Stimulated activated CD8-positive, alpha-beta memory T cell treated with anti-CD3 and anti-CD28 coated beads, Interleukin-15, amount 100 ng/mL, for 48 hours (primary cell): Measurements from ENCODE around the gene SUPT3H.
"Not testable (repeated sequence)": the region's sequence is repeated elsewhere in the genome, so short reads cannot be mapped to it uniquely, and the experiment has no call there.

Experiments
- DNase-seq, 2 donors: peaks; one replicate each; pipeline ENCODE4 v3.0.0-alpha.2; 2020; ENCODE audit warnings: low read depth in 2 of 2

The SUPT3H gene

DNA sequence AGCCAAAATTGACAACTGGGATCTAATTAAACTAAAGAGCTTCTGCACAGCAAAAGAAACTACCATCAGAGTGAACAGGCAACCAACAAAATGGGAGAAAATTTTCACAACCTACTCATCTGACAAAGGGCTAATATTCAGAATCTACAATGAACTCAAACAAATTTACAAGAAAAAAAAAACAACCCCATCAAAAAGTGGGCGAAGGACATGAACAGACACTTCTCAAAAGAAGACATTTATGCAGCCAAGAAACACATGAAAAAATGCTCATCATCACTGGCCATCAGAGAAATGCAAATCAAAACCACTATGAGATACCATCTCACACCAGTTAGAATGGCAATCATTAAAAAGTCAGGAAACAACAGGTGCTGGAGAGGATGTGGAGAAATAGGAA is 310.3 kb downstream of the SUPT3H start:
- not testable (repeated sequence) for DNase-seq

- not testable (repeated sequence) for DNase-seq
Measured at GRCh38 chr6:45062659-45063058, 315.1 kb downstream of the SUPT3H start.

DNA sequence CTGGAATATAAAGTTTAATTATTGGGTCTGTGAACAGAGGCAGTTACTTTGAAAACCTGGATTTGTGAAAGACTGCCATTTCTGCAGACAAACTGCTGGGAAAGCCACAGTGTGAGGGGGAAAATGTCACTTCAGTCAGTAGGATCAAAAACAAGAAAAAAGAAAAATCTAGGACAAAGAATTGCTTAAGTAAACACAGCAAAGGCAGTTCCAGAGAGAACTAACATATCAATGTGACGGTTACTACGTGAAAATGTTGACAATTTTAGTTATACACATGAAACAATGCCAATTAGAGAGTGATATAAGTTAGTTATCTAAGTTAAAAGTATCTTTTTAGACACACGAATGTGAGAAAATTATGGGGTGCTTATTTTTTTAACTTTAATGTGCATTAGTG is 320.0 kb downstream of the SUPT3H start:
- no peak for DNase-seq

GRCh38 chr6:45054610-45055009 is 323.1 kb downstream of the SUPT3H start:
- DNase-seq, result no peak

DNA sequence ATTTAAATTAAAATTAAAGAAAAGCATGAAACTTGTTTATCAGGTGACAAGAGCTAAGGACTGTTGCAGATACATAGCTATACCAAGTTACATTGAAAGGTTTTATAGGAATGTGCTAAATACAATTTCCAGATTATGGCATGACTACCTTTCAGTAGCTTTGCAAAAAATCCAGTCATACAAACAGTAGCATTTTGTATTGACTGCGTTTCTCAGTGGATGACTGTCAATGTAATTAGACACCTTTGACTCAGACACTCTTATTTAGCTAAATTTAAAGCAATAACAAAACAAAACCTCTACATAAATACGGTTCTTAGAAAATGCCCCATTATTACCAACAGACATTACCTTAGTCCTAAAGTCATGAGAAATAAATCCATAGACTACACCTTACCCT is 325.4 kb downstream of the SUPT3H start:
- no peak for DNase-seq

DNA sequence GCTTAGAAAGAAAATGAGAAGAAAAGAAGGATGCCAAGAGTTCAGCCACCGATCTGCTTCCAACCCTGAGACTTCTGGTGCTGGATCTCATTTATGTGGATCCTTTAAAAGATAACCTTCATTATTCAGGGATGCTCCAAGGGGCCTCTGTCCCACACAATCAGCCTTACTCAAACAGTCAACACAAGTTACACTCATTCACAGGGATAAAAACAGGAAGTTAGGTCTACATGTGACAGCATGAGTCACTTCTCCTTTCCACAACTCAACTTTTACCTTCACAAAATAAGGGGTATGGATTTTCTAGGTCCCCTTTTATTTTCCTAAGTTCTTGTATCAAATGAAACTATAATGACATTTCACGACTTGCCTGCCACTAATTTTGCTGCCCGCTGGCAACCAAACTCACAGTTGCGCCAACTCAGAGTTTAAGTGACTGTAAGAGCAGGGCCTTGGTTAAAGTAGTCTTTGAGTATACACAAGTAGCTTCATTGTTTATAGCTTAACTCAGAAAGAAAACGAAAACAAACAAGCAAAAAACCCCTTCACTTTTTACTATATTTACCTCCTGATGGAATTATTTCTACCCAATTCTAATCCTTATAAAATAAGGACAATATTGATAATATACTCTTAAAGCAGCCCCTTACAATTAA is 328.4 kb downstream of the SUPT3H start:
- no peak for DNase-seq

DNA sequence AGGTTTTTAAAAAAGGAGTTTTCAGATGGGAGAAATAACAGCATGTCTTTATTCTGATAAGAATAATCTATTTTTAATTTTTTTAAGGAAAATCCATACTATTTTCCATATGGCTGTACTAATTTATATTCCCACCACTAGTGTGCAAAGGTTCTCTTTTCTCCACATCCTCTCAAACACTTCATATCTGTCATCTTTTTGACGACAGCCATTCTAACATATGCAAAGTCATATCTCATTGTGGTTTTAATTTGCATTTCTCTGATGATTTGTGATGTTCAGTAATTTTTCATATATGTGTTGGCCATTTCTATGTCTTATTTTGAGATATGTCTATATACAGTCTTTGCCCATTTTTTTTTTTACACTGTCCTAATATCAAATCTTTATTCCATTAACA is 330.2 kb downstream of the SUPT3H start:
- no peak for DNase-seq

DNA sequence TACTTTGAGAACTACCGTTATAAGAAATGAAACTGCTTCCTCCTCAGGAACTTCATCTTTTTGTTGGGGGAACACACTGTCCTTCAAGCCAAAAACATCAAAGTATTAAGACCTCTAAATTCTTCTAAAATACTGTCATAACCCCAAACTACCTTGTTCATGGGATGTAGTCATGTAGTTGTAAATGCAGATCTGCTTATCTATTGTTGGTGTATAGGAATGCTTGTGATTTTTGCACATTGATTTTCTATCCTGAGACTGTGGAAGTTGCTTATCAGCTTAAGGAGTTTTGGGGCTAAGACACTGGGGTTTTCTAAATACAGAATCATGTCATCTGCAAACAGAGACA is 332.5 kb downstream of the SUPT3H start:
- DNase-seq, result no peak

DNA sequence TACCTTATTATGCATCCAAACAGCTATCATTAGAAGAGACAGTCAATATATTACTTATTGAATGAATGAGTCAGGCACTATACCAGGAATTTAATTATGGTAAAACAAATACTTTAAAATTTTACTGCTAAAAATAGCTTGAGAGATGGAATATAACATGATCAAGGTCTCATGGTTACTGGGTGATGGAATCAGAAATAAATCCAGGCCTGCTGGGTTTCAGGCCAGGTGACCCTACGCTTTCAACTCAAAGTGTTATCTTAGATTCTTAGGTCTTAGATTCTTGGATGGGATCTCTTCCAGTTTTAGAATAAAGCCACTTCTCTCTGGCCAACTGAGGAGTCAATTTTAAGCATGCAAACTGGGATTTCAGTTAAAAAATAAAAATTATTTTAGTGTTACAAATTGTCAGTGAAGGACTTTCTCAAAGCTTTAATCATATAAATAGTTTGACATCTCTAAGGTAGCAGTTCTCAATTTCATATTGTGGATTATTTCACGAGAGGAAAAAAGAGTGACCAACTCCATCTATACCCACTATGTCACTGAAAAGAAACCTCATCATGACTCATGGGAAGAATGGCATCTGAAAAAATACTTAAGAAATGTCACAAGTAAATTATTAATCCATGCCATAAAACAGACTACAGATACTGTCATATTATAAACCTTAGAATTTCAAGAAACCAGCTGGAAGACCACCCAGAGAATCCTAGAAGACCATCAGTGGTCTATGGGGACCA is 333.1 kb downstream of the SUPT3H start:
- no peak for DNase-seq

DNA sequence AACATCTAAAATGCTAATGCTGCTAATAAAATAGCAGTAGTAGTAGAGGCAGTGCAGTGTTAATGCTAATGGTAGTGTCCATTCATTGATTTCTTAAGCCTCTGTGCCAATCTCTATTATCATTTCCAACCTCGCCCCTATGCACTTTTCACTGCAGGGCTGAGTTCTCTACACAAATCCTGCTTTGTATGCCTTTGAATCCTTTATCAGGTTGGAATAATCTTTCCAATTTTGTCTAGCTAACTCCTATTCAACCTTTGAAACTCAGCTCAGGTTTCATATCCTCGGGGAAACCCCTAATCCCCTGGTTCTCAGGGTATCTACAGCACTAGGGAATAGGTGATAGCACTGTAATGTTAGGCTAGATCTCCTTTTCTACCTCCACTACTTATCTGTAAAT is 333.6 kb downstream of the SUPT3H start:
- DNase-seq, result no peak

DNA sequence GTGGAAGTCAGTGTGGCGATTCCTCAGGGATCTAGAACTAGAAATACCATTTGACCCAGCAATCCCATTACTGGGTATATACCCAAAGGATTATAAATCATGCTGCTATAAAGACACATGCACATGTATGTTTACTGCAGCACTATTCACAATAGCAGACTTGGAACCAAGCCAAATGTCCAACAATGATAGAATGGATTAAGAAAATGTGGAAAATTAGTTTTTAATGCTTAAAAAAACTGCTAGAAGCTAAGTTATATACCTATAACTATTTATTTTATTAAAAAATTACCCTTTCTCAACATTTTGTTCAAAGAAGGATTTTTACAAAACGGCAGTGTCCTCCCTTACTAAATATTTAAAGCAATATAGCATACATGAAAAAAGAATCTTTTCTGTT is 335.1 kb downstream of the SUPT3H start:
- DNase-seq, result not testable (repeated sequence)

DNA sequence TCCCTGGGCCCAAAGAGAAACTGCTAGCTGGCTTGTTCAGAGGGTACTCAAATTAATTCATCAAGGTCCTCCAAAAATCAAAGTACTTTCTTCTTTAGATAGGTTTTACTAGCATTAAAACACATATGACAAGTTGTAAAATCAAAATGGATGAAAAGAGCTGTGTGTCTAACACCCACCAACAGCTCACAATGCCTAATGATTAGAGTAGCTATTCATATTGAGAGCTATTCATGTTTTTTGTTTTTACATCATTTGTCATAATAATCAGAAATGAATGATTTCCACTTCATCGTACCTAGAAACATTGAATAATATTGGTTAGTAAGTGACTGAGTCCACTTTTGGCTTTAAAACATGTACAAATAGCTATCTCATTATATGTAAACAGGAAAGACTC is 339.5 kb downstream of the SUPT3H start:
- DNase-seq, result no peak

DNA sequence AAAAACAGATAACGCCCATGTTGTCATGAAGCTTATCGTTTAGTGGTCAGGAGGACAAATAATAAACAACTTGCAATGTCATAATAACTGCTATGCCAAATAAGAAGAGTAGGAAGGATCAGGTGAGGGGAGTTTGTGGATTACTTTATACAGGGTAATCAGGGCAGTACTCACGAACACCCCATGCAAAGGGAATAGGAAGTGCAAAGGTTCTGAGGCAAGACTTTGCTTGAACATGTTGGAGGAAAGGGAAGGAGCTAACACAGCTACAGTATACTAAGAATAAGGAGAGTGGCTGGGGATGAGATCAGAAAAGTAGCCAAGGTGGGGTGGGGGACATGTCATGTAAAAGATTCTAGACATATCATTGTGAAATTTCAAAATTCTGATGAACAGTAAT is 341.6 kb downstream of the SUPT3H start:
- no peak for DNase-seq

- DNase-seq, result no peak
Measured at GRCh38 chr6:45032426-45032825, 345.3 kb downstream of the SUPT3H start.

DNA sequence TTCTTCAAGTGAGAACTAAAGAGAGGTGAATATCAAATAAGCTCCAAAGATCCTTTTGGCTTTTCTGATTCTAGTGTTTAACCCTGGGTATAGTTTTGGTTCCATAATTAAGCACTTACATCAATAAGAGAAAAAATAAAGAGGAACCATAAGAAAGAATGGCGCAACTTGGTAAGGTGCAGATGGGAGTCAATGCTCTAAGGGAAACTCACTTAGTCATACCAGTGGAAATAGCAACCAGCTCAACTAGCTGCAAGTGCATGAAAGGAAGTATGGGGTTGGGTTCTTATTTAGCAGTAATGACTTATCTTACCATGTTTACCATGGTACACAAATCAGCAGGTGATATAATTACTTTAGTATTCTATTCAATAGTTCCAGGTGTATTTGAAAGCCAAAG is 346.1 kb downstream of the SUPT3H start:
- no peak for DNase-seq

- no peak for DNase-seq
Measured at GRCh38 chr6:45027126-45027525, 350.6 kb downstream of the SUPT3H start.

DNA sequence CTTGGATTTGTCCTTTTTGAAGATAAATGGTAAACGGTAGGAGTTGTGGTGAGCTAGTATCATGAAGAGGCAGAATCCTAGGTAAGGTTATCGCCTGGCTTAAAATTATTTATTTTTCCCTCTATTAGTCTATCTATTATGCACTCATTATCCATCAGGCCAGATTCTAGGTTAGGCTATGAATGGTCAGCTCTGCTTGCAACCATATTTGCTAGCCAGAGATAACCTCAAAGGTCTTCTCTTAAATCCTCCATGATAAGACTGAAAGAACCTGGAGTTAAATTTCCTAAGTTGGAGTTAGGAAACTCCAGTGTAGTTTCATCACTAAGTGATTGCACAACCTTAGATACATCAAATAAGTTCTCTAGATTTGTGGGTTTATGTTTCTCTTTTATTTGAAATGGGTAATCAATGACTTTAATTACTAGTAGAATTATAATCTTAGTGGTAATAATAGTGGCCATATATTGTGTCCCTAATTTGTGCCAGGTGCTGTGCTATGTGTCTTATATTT is 351.7 kb downstream of the SUPT3H start:
- DNase-seq, result no peak

DNA sequence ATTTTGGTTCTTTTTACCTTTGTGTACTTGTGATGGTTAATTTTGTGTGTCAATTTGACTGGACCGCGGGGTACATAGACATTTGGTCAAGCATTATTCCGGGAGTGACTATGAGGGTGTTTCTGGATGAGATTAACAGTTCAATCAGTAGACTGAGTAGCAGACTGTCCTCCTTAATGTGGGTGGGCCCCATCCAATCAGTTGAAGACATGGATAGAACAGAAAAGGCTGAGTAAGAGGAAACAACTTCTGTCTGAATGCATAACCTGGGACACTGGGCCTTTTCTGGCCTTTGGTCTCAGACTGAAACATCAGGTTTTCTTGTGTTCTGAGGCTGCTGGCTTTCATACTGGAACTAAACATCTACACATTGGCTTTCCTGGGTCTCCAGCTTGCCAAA is 353.1 kb downstream of the SUPT3H start:
- DNase-seq, result no peak

DNA sequence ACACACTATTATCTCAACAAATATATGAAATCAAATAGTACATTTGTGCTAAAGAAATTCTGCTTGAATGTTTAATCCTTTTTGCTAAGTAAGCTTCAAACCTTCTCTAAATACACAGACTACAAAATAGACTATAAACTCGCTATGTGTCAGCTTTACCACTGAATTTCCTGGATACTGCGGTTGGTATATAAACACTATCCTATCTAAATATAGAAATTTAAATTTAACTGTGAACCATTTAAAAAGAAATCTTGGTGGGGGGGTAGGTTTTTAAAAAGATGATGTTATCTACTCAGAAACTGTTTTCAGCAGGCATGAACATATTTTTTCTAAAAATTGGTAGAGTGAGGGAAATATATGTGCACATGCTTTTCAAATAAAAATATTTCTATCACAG is 356.1 kb downstream of the SUPT3H start:
- DNase-seq, result no peak

DNA sequence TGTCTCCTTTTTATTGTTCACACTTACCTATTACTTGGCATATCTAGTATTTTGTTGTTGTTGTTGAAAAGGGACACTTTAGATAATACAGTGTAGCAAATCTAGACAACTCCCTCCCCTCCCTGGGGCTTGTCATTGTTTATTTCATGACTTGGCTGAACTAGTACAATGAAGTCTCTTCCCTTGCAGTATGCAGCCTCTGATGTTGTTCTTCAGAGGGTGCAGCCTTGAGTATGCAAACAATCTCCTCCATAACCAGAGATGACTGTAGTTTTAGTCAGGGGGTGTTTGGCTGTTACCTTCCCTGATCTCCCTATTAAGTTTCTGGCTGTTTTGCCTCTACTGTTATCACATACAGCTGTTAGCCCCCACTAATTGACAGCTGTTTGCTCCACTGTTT is 365.0 kb downstream of the SUPT3H start:
- no peak for DNase-seq

DNA sequence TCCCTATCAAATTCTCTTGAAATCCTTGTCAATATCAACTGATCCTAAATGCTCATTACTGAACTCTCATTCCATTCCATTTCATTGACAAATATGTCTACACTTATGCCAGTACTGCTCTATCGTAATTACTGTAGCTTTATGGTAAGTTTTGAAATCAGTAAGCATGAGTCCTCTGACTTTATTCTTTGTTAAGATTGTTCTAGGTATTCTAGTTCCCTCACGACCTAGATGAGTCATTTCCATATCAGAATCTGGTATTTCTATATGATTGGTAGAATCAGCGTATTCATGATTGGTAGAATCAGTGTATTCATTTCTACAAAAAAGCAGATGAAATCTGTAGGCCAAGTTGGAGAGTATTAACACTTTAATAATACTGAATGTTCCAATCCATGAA is 368.2 kb downstream of the SUPT3H start:
- no peak for DNase-seq

- DNase-seq, result no peak
Measured at GRCh38 chr6:45006893-45007292, 370.8 kb downstream of the SUPT3H start.

DNA sequence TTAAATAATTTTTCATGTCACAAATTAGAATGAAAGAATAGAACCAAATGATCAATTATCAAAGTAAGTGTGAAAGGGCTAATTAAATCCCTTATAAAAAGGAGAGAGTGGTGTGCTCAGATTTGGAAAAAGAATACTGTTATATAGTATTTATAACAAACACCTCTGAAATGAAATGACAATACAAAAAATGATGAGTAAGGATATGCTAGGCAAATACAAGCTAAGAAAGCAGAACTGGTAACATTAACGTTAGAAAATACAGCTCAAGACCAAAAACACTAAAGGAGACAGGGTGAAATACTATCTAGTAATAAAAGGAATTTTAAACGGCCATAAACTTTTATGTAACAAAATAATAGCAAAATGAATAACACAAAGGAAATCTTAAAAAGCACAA is 373.8 kb downstream of the SUPT3H start:
- no peak for DNase-seq

DNA sequence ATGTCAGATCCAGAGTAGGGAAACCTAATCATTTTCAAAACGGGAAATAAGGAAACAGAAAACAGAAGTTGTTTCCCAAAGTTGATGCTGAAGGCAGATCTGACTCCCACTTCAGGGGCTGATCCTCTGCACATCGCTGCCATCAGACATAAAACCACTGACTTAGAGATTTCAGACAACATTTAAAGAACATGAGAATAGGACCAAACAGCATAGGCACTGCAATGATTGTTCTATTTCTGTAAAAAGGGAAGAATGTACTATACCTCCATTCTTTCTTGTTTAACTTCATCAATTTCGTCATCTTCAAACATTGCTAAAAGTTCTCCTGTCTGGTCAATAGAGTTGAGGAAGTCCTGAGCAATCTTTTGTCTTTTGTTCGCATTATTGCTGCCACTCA is 374.3 kb downstream of the SUPT3H start:
- no peak for DNase-seq
